MM.1S (cell line): ENCODE measurements around the gene PDZRN4.

Experiments used
- CTCF ChIP-seq: fragments of 300-600 bp; sonication (generic); IDR thresholded peaks from 2 replicates; pipeline ENCODE4 v1.5.1; 2016; ENCODE audit warnings: antibody characterized with exemption, low read length, mixed read lengths
- EZH2 ChIP-seq: fragments of 300-600 bp; sonication (generic); optimal IDR thresholded peaks from 2 replicates; pipeline ENCODE3; 2017; ENCODE audit warnings: low read depth, mild to moderate bottlenecking, antibody characterized with exemption, low read length, mixed read lengths
- EZH2phosphoT487 ChIP-seq: fragments of 300-600 bp; sonication (generic); IDR thresholded peaks from 2 replicates; pipeline ENCODE4 v1.6.1; 2018; ENCODE audit warnings: antibody characterized with exemption, low read length

- TF ChIP-seq CTCF (no peak), EZH2 (no peak), EZH2phosphoT487 (no peak)
These were observed 401.8 kb downstream of the PDZRN4 start for GRCh38 chr12:41589878-41590277.
